Mesenchymal stem cell (in vitro differentiated cells and primary cell): ENCODE data around the gene DRC1.
A peak's percentile ranks its signal among the peaks of the same experiment; 100 is the strongest.

Experiments used
- DNase-seq: peaks from one replicate; pipeline ENCODE4 v3.0.0-alpha.2; 2013
- H2AFZ ChIP-seq: one replicate; pipeline ENCODE4 v1.6.1; 2013; ENCODE audit warnings: low read depth, mild to moderate bottlenecking, control low read depth, inconsistent platforms, low read length, moderate library complexity
- H2AK5ac ChIP-seq: 2 replicates; pipeline ENCODE4 v1.6.1; 2013; ENCODE audit warnings: low read length, moderate library complexity, mild to moderate bottlenecking, inconsistent platforms; ENCODE audit not compliant: severe bottlenecking
- H2BK120ac ChIP-seq: one replicate; pipeline ENCODE4 v1.6.1; 2013; ENCODE audit warnings: low read depth, mild to moderate bottlenecking, inconsistent platforms, low read length, moderate library complexity
- H2BK12ac ChIP-seq, 2 experiments: one replicate each; pipeline ENCODE4 v1.6.1; 2013; ENCODE audit warnings: inconsistent platforms in 2 of 2, low read length in 2 of 2, mild to moderate bottlenecking in 2 of 2, moderate library complexity in 2 of 2, control low read depth in 1 of 2
- H2BK15ac ChIP-seq: one replicate; pipeline ENCODE4 v1.6.1; 2013; ENCODE audit warnings: mild to moderate bottlenecking, low read depth, inconsistent platforms; ENCODE audit not compliant: poor library complexity, severe bottlenecking
- H2BK5ac ChIP-seq: 2 replicates; pipeline ENCODE4 v1.6.1; 2013; ENCODE audit warnings: low read depth, mild to moderate bottlenecking, low read length, control low read depth, inconsistent platforms; ENCODE audit not compliant: poor library complexity, severe bottlenecking
- H3K14ac ChIP-seq, 2 experiments: one replicate each; pipeline ENCODE4 v1.6.1; 2013; ENCODE audit warnings: inconsistent platforms in 2 of 2, low read length in 2 of 2, control low read depth in 1 of 2, mild to moderate bottlenecking in 1 of 2, moderate library complexity in 1 of 2
- H3K18ac ChIP-seq, 2 experiments: one replicate each; pipeline ENCODE4 v1.6.1; 2013; ENCODE audit warnings: inconsistent platforms in 2 of 2, low read length in 2 of 2, control low read depth in 1 of 2, low read depth in 1 of 2, mild to moderate bottlenecking in 1 of 2
- H3K23ac ChIP-seq, 2 experiments: one replicate each; pipeline ENCODE4 v1.6.1; 2013; ENCODE audit warnings: inconsistent platforms in 2 of 2, low read length in 2 of 2, mild to moderate bottlenecking in 2 of 2, moderate library complexity in 2 of 2, control low read depth in 1 of 2
- H3K27ac ChIP-seq: 2 replicates; pipeline ENCODE4 v1.5.1; 2013; ENCODE audit warnings: mild to moderate bottlenecking, moderate library complexity, low read length, control low read depth, inconsistent platforms; ENCODE audit not compliant: poor library complexity, severe bottlenecking
- H3K27me3 ChIP-seq, 2 experiments: 2 replicates each; pipeline versions ENCODE4 v1.6.1 to v1.7.0; 2013; ENCODE audit warnings: low read length in 2 of 2, mild to moderate bottlenecking in 2 of 2, moderate library complexity in 2 of 2, control low read depth in 1 of 2, inconsistent platforms in 1 of 2; ENCODE audit not compliant: control insufficient read depth in 1 of 2, insufficient read depth in 1 of 2
- H3K36me3 ChIP-seq, 2 experiments: 2 replicates each; pipeline versions ENCODE4 v1.6.1 to v1.7.0; 2013; ENCODE audit warnings: low read length in 2 of 2, control low read depth in 1 of 2, inconsistent platforms in 1 of 2, low read depth in 1 of 2, mild to moderate bottlenecking in 1 of 2; ENCODE audit not compliant: insufficient read depth in 2 of 2, control insufficient read depth in 1 of 2
- H3K4ac ChIP-seq, 2 experiments: one replicate each; pipeline ENCODE4 v1.6.1; 2013; ENCODE audit warnings: inconsistent platforms in 2 of 2, low read length in 2 of 2, mild to moderate bottlenecking in 2 of 2, moderate library complexity in 2 of 2, control low read depth in 1 of 2, low read depth in 1 of 2
- H3K4me1 ChIP-seq: 2 replicates; pipeline ENCODE4 v1.6.1; 2013; ENCODE audit warnings: low read depth, low read length, control low read depth; ENCODE audit not compliant: control insufficient read depth, insufficient read depth
- H3K4me2 ChIP-seq: 2 replicates; pipeline ENCODE4 v1.6.1; 2013; ENCODE audit warnings: low read length, mild to moderate bottlenecking, inconsistent platforms; ENCODE audit not compliant: poor library complexity, severe bottlenecking
- H3K4me3 ChIP-seq, 2 experiments: 2 replicates each; pipeline versions ENCODE4 v1.5.1 to v1.7.0; 2013; ENCODE audit warnings: low read length in 2 of 2, mild to moderate bottlenecking in 2 of 2, control low read depth in 1 of 2, low read depth in 1 of 2; ENCODE audit not compliant: insufficient read depth in 1 of 2
- H3K79me1 ChIP-seq: replicated peaks from 2 replicates; pipeline ENCODE4 v1.6.1; 2013; ENCODE audit warnings: mild to moderate bottlenecking, control low read depth, low read length, inconsistent platforms; ENCODE audit not compliant: poor library complexity, severe bottlenecking
- H3K9ac ChIP-seq: 2 replicates; pipeline ENCODE4 v1.7.0; 2013; ENCODE audit warnings: mild to moderate bottlenecking, low read length, moderate library complexity
- H3K9me3 ChIP-seq: 2 replicates; pipeline ENCODE4 v1.7.0; 2013; ENCODE audit warnings: mild to moderate bottlenecking, low read length; ENCODE audit not compliant: control insufficient read depth
- H4K8ac ChIP-seq: one replicate; pipeline ENCODE4 v1.6.1; 2013; ENCODE audit warnings: inconsistent platforms, mild to moderate bottlenecking, low read length, moderate library complexity
- H4K91ac ChIP-seq: one replicate; pipeline ENCODE4 v1.6.1; 2013; ENCODE audit warnings: mild to moderate bottlenecking, low read length, inconsistent platforms
- WGBS: methylation state at CpG from one replicate; pipeline ENCODE4 v1.1.7; 2013; ENCODE audit warnings: mixed read lengths; 5-methylcytosine and 5-hydroxymethylcytosine counted together

DRC1 gene

GRCh38 chr2:26411419-26411818 is 9.7 kb downstream of the DRC1 start:
- Histone ChIP-seq H3K4me1 (no peaks in the 10 kb centered on the region), H2BK120ac (no peak overlapping the region), H2AFZ (no peak overlapping the region), H3K36me3 (no peaks in the 10 kb centered on the region), H3K4ac (no peak overlapping the region), H3K4me3 (no peak overlapping the region), H4K91ac (no peak overlapping the region), H3K4me2 (no peak overlapping the region), H2BK5ac (no peak overlapping the region), H3K79me1 (no peaks in the 10 kb centered on the region), H3K9me3 (no peaks in the 10 kb centered on the region), H4K8ac (no peak overlapping the region), H2BK12ac (no peak overlapping the region), H3K27me3 (peaks cover 4 to 7% of the 10 kb centered on the region in 2 experiments), H2BK15ac (no peak overlapping the region), H2AK5ac (no peak overlapping the region), H3K18ac (no peak overlapping the region), H3K23ac (no peak overlapping the region), H3K27ac (no peak overlapping the region), H3K9ac (no peak overlapping the region), H3K14ac (no peak overlapping the region)
- 97% methylated on average over 5 of the region's 6 CpGs for WGBS
- DNase-seq, result no peak

- H3K36me3 ChIP-seq, result no peaks in the 10 kb centered on the region
- H2BK12ac ChIP-seq, result no peak overlapping the region
- DNase-seq, result peak; percentile 22
- no peak overlapping the region for H2BK5ac ChIP-seq
- H3K27me3 ChIP-seq, result peaks cover 4 to 7% of the 10 kb centered on the region in 2 experiments
- 97% methylated on average over 7 of the region's 10 CpGs for WGBS
- no peak overlapping the region for H2BK120ac ChIP-seq
- no peak overlapping the region for H3K18ac ChIP-seq
- no peak overlapping the region for H3K4me2 ChIP-seq
- H3K4ac ChIP-seq, result no peak overlapping the region
- H3K27ac ChIP-seq, result no peak overlapping the region
- no peaks in the 10 kb centered on the region for H3K4me1 ChIP-seq
- H3K9ac ChIP-seq, result no peak overlapping the region
- H4K91ac ChIP-seq, result no peak overlapping the region
- no peak overlapping the region for H3K23ac ChIP-seq
- H2AK5ac ChIP-seq, result no peak overlapping the region
- no peak overlapping the region for H4K8ac ChIP-seq
- no peaks in the 10 kb centered on the region for H3K9me3 ChIP-seq
- no peak overlapping the region for H3K4me3 ChIP-seq
- no peak overlapping the region for H3K14ac ChIP-seq
- no peak overlapping the region for H2BK15ac ChIP-seq
- H3K79me1 ChIP-seq, result no peaks in the 10 kb centered on the region
- no peak overlapping the region for H2AFZ ChIP-seq
Observed at GRCh38 chr2:26412091-26412673, 10.5 kb downstream of the DRC1 start.

GRCh38 chr2:26414311-26414710 is 12.6 kb downstream of the DRC1 start:
- H3K9me3 ChIP-seq, result no peaks in the 10 kb centered on the region
- H2BK5ac ChIP-seq, result no peak overlapping the region
- H3K14ac ChIP-seq, result no peak overlapping the region
- no peaks in the 10 kb centered on the region for H3K79me1 ChIP-seq
- H3K9ac ChIP-seq, result no peak overlapping the region
- no peak overlapping the region for H3K4me2 ChIP-seq
- no peak overlapping the region for H2AFZ ChIP-seq
- peaks cover 0 to 3% of the 10 kb centered on the region in 2 experiments for H3K27me3 ChIP-seq
- H3K4ac ChIP-seq, result no peak overlapping the region
- H4K8ac ChIP-seq, result no peak overlapping the region
- DNase-seq, result peak; percentile 49
- no peak overlapping the region for H3K4me3 ChIP-seq
- H3K27ac ChIP-seq, result no peak overlapping the region
- no peak overlapping the region for H2BK120ac ChIP-seq
- WGBS, result 93% methylated on average over 3 of the region's 3 CpGs
- no peaks in the 10 kb centered on the region for H3K4me1 ChIP-seq
- no peak overlapping the region for H4K91ac ChIP-seq
- H3K23ac ChIP-seq, result no peak overlapping the region
- no peak overlapping the region for H2AK5ac ChIP-seq
- H2BK15ac ChIP-seq, result no peak overlapping the region
- H3K36me3 ChIP-seq, result no peaks in the 10 kb centered on the region
- H2BK12ac ChIP-seq, result no peak overlapping the region
- no peak overlapping the region for H3K18ac ChIP-seq

- Histone ChIP-seq H3K9ac (no peak overlapping the region), H3K9me3 (no peaks in the 10 kb centered on the region), H2BK15ac (no peak overlapping the region), H3K27ac (no peak overlapping the region), H3K27me3 (peaks cover 7 to 11% of the 10 kb centered on the region in 2 experiments), H3K4ac (no peak overlapping the region), H2BK12ac (no peak overlapping the region), H2BK120ac (no peak overlapping the region), H3K4me1 (no peaks in the 10 kb centered on the region), H3K79me1 (no peaks in the 10 kb centered on the region), H3K4me2 (no peak overlapping the region), H3K18ac (no peak overlapping the region), H3K36me3 (no peaks in the 10 kb centered on the region), H4K91ac (no peak overlapping the region), H4K8ac (no peak overlapping the region), H3K4me3 (no peak overlapping the region), H2BK5ac (no peak overlapping the region), H2AK5ac (no peak overlapping the region), H3K14ac (no peak overlapping the region), H2AFZ (no peak overlapping the region), H3K23ac (no peak overlapping the region)
- DNase-seq, result no peak
- 86% methylated on average over 5 of the region's 5 CpGs for WGBS
Observed at GRCh38 chr2:26421961-26422360, 20.2 kb downstream of the DRC1 start.
